PC-3 (cell line): Measurements from ENCODE around the gene POTEC. TPM values are rescaled to one million over a fixed set of nuclear protein-coding genes. Genes with fewer than 3 reads are reported as not detected.
"Not testable (repeated sequence)": the region's sequence is repeated elsewhere in the genome, so short reads cannot be mapped to it uniquely, and the experiment has no call there.

Experiments
- ATAC-seq: fragments of 200-7000 bp; cut with Tn5 transposase; 2 replicates; pipeline ENCODE4 v1.9.1; 2020; ENCODE audit warnings: mild to moderate bottlenecking, moderate library complexity
- BruUV-seq: library from RNA; stranded (reverse); fragments of 400-500 nt; replicated peaks from 2 replicates; lab custom pipeline; 2021; lab: Mats Ljungman, UMichigan
- CTCF ChIA-PET: fragments of 300-600 bp; sonication (Branson Sonifier 250); formaldehyde crosslinking; loops from one replicate; lab custom pipeline; 2022; ENCODE audit warnings: antibody characterized with exemption; lab: Charles Lee
- POLR2A ChIA-PET: fragments of 300-600 bp; sonication (Branson Sonifier 250); formaldehyde crosslinking; loops from one replicate; lab custom pipeline; 2022; ENCODE audit warnings: antibody characterized with exemption; ENCODE audit not compliant: unreplicated experiment; lab: Charles Lee
- DNase-seq: peaks from one replicate; pipeline ENCODE4 v3.0.0-alpha.2; 2015
- H2AFZ ChIP-seq: fragments of 300-600 bp; sonication (generic); 2 replicates; pipeline ENCODE4 v1.6.0; 2016; ENCODE audit warnings: antibody characterized with exemption, low read length
- H3F3A ChIP-seq: fragments of 300-600 bp; sonication (generic); one replicate; pipeline ENCODE4 v1.6.0; 2017; ENCODE audit warnings: antibody characterized with exemption, low read length, control low read depth, mild to moderate bottlenecking; ENCODE audit not compliant: unreplicated experiment
- H3K27ac ChIP-seq: fragments of 300-600 bp; sonication (generic); 2 replicates; pipeline ENCODE4 v1.5.1; 2016; ENCODE audit warnings: mild to moderate bottlenecking, low read length
- H3K27me3 ChIP-seq: fragments of 300-600 bp; sonication (generic); 2 replicates; pipeline ENCODE4 v1.6.1; 2016; ENCODE audit warnings: low read length, mixed read lengths
- H3K36me3 ChIP-seq: fragments of 300-600 bp; sonication (generic); 2 replicates; pipeline ENCODE4 v1.6.1; 2016; ENCODE audit warnings: low read depth, mixed run types, low read length, mixed read lengths
- H3K4me1 ChIP-seq: fragments of 300-600 bp; sonication (generic); 2 replicates; pipeline ENCODE4 v1.5.1; 2016; ENCODE audit warnings: low read length; ENCODE audit not compliant: insufficient read depth
- H3K4me2 ChIP-seq: fragments of 300-600 bp; sonication (generic); 2 replicates; pipeline ENCODE4 v1.6.0; 2016; ENCODE audit warnings: low read length
- H3K4me3 ChIP-seq: fragments of 300-600 bp; sonication (generic); 2 replicates; pipeline ENCODE4 v1.5.1; 2016; ENCODE audit warnings: mild to moderate bottlenecking, low read length, mixed read lengths
- H3K79me2 ChIP-seq: fragments of 300-600 bp; sonication (generic); 2 replicates; pipeline ENCODE4 v1.6.1; 2017; ENCODE audit warnings: low read length, mixed read lengths
- H3K9ac ChIP-seq: fragments of 300-600 bp; sonication (generic); 2 replicates; pipeline ENCODE4 v1.6.0; 2016; ENCODE audit warnings: mild to moderate bottlenecking, low read length
- H3K9me2 ChIP-seq: fragments of 300-600 bp; sonication (generic); replicated peaks from 2 replicates; pipeline ENCODE4 v1.6.1; 2016; ENCODE audit warnings: mixed run types, low read length, mixed read lengths
- H3K9me3 ChIP-seq: fragments of 300-600 bp; sonication (generic); 2 replicates; pipeline ENCODE4 v1.6.1; 2016; ENCODE audit warnings: low read length, mixed read lengths
- H4K20me1 ChIP-seq: fragments of 300-600 bp; sonication (generic); 2 replicates; pipeline ENCODE4 v1.6.1; 2016; ENCODE audit warnings: low read length, mixed read lengths
- intact Hi-C: fragments of 100-400 bp; cut with micrococcal nuclease; formaldehyde crosslinking; loops from 2 replicates; pipeline ENCODE4 v1.9.0; 2023
- total RNA-seq: library from RNA; depleted of rRNA; stranded (reverse); fragments of >200 nt; gene quantifications from 2 replicates; pipeline ENCODE4 v1.2.3, GENCODE V29; 2014

The POTEC gene
- total RNA-seq, 1 experiment from 2014 or later: 0.04 TPM

DNA sequence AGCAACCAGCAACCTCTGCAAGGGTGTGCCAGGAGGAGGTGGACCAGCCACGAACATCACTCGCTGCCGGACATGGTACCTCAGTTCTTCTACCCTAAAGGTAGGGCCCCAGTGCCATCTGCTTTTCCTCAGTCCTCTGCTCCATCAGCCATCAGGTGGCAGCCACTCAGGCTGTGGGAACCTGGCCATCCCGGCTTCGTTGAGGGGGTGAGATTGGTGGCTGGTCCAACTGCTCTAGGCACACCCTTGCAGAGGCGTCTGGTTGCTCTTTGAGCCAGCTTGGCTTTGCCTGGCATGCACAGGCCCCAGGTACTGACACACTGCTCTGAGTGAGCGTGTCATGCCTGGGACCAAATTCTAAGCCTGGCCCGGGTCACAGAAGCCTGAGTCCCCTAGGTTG is 39.7 kb downstream of the POTEC start:
- H2AFZ ChIP-seq, POLR2A ChIA-PET, H3K4me3 ChIP-seq, H3K9me3 ChIP-seq, intact Hi-C loops, BruUV-seq, H3K27me3 ChIP-seq, H3K4me2 ChIP-seq, ATAC-seq, H3K4me1 ChIP-seq, H3K79me2 ChIP-seq, CTCF ChIA-PET, H3F3A ChIP-seq, DNase-seq, H3K9ac ChIP-seq, H3K9me2 ChIP-seq, H3K27ac ChIP-seq, H3K36me3 ChIP-seq, H4K20me1 ChIP-seq: not testable (repeated sequence)

DNA sequence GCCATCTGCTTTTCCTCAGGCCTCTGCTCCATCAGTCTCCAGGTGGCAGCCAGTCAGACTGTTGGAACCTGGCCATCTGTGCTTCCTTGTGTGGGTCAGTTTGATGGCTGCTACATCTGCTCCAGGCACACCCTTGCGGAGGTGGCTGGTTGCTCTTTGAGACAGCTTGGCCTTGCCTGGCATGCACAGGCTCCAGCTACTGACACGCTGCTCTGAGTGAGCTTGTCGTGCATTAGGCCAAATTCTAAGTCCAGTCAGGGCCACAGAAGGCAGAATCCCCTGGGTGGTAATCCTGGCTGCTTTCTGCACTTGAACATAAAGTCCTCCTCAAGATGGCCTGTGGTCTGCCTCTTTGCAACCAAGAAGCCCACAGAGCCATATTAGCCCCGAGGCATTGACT is 41.5 kb downstream of the POTEC start:
- H2AFZ ChIP-seq, H3K9me2 ChIP-seq, H3K27me3 ChIP-seq, ATAC-seq, H3K4me3 ChIP-seq, H3K9ac ChIP-seq, H3K4me2 ChIP-seq, BruUV-seq, H3K9me3 ChIP-seq, H4K20me1 ChIP-seq, intact Hi-C loops, H3K79me2 ChIP-seq, H3K4me1 ChIP-seq, POLR2A ChIA-PET, H3K36me3 ChIP-seq, H3K27ac ChIP-seq, CTCF ChIA-PET, DNase-seq, H3F3A ChIP-seq: not testable (repeated sequence)

DNA sequence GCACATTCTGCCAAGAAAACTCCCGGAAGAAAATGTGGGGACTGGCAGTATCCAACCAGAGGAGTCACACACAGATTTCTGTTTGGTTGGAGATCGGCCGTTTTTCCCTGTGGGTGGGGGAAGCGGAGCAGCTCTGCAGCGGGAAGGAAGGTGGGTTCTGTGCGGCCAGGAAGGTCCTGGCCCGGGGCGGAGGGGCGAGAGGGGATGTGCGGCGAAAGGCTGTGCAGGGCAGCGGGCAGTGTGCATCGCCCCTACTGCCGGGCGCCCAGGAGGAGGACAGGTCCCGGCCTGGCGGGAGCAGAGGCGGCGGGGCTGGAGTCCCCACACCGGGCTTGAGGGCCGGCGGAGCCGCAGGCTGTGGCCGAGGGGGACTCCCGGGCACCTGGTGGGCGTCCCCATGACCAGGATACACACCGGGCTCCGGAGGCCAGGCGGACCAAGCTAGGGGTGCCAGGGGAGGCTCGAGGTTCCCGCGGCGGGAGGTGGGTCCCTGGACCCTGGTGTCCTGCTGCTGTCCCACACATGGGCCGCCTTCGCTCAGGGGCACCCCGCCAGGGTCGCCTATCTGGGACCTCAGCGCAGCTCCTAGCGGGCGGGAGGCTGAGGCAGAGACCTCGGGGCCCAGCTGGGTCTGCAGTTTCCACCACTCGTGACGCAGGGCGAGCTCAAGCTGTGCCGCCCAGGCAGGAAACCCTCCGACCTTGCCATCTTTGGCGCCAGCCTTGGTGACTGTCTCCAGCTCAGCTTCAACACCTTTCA is 54.0 kb downstream of the POTEC start:
- ATAC-seq, H3K4me3 ChIP-seq, H3K9me3 ChIP-seq, H4K20me1 ChIP-seq, H3F3A ChIP-seq, H3K4me2 ChIP-seq, H3K9me2 ChIP-seq, H3K9ac ChIP-seq, DNase-seq, H3K79me2 ChIP-seq, H3K27me3 ChIP-seq, intact Hi-C loops, H3K4me1 ChIP-seq, CTCF ChIA-PET, H2AFZ ChIP-seq, BruUV-seq, POLR2A ChIA-PET, H3K27ac ChIP-seq, H3K36me3 ChIP-seq: not testable (repeated sequence)

DNA sequence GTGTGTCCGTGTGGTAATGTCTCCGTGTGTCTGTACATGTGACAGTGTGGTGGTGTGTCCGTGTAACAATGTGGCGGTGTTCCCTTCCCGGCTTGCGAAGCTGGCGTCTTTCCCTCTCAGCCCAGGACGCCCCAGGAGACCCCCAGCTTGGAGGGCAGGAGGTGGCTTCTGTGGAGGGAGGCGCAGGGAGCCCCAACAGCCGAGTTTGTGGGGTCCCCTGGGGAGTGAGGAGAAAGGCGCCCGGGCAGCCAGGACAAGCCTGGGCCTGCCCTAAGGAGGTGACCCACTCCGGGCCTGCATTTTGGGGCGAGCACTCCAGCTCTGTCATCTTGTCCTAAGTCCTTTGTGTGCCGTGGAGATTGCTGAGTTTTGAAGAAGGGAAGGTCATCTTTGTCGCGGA is 54.6 kb downstream of the POTEC start:
- H3K27ac ChIP-seq, intact Hi-C loops, H3K36me3 ChIP-seq, H3K9me3 ChIP-seq, ATAC-seq, BruUV-seq, H3K4me2 ChIP-seq, H3K9me2 ChIP-seq, H3K27me3 ChIP-seq, H4K20me1 ChIP-seq, POLR2A ChIA-PET, H3K79me2 ChIP-seq, H3F3A ChIP-seq, CTCF ChIA-PET, H3K4me3 ChIP-seq, H3K4me1 ChIP-seq, DNase-seq, H3K9ac ChIP-seq, H2AFZ ChIP-seq: not testable (repeated sequence)

DNA sequence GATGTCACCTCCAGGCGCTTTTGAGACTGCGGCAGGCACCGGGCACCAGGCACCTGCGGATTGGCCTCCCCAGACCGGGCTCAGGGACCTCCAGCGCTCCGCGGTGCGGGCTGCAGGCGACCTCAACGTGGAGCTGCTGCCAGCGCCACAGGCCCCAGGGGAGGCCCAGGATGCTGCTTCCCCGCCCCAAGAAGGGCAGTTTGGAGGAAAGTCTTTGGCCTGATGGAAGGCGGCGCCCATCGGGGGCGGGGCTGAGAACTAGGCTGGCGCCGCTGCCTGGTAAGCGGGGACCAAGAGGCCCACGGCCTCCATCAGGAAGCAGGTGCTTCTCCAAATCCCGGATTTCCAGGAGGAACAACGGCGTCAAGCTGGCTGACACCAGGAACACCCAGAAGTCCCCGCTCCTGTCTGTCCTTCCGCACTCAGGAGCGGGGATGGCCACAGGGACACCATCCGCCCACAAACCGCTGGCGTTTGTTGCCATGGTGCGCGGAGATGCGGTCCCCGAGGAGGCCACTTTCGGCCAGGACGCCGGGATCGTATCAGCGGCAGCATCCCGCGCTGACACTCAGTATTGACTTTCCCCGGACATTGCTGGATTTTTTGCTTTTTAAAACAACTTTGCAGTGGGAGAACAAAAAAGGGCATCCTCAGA is 56.3 kb downstream of the POTEC start:
- H3F3A ChIP-seq, H3K27me3 ChIP-seq, CTCF ChIA-PET, DNase-seq, BruUV-seq, H2AFZ ChIP-seq, ATAC-seq, H3K4me1 ChIP-seq, H3K79me2 ChIP-seq, H3K9ac ChIP-seq, H3K4me2 ChIP-seq, H4K20me1 ChIP-seq, H3K4me3 ChIP-seq, POLR2A ChIA-PET, H3K36me3 ChIP-seq, H3K9me3 ChIP-seq, H3K9me2 ChIP-seq, H3K27ac ChIP-seq, intact Hi-C loops: not testable (repeated sequence)

DNA sequence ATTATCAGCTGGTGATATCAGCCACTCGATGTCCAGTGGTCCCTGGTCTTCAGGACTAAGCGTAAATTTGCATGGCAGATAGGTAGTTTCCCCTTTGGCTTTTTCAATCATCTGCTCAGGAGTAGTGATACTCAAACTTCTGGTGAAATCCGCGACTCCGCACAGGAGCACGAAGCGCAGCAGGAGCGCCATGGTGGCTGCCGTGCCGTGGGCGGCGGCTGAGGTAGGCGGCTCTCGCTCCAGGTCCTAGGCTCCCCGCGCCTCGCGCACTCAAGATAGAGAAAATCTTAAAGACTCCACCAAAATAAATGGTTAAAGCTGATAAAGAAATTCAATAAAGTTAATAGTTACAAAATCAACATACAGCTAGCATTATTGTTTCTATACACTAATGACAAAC is 64.3 kb downstream of the POTEC start:
- ATAC-seq, BruUV-seq, H4K20me1 ChIP-seq, H3K4me3 ChIP-seq, H3K79me2 ChIP-seq, H2AFZ ChIP-seq, H3F3A ChIP-seq, CTCF ChIA-PET, H3K9ac ChIP-seq, H3K27me3 ChIP-seq, H3K4me2 ChIP-seq, DNase-seq, H3K36me3 ChIP-seq, H3K4me1 ChIP-seq, H3K27ac ChIP-seq, H3K9me3 ChIP-seq, POLR2A ChIA-PET, intact Hi-C loops, H3K9me2 ChIP-seq: not testable (repeated sequence)
